Measurements from ENCODE around the gene HBM. TPM values are rescaled to one million over a fixed set of nuclear protein-coding genes. Genes with fewer than 3 reads are reported as not detected.

The HBM gene, protein sequence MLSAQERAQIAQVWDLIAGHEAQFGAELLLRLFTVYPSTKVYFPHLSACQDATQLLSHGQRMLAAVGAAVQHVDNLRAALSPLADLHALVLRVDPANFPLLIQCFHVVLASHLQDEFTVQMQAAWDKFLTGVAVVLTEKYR
- polyA plus RNA-seq (2013, experiment 1 of 2), result not detected
- not detected for polyA plus RNA-seq (2013, experiment 2 of 2)

DNA sequence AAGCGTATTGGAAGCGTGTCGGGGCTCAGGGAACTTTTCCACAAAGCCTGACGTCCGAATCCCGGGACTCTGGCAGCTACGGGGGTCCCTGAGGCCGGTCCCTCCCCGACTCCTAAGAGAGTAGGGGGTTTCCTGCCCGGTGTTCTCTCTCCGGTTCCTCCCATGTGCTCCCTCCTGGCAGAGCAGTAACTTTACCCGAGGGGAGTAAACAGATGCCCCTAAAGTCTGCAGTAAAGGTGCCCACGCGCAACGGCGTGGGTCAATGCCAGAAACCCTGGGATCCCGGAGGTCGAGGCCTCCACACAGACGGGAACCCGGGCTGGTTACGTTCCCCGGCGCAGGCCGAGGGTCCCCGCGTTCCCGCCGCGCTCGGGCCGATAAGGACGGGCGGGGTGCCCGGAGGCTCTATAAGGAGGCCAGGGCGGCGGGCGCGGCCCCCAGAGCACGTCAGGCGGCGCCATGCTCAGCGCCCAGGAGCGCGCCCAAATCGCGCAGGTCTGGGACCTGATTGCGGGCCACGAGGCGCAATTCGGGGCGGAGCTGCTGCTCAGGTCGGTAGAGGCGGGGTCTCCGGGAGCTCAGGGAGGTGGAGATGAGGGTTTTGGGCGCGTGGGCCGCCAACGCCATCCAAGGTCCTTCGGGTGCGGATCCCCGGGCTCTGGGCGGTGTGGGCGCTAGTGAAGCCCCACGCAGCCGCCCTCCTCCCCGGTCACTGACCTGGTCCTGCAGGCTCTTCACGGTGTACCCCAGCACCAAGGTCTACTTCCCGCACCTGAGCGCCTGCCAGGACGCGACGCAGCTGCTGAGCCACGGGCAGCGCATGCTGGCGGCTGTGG lies at the start of gene HBM:
Gene HBM (plus strand): TSS at position 440 of the 836 bp plus-strand sequence. CDS start 20 bp downstream, at position 460.
- no peak within 1 kb of the TSS for H2BK120ac ChIP-seq (ENCODE audit: low read depth, low read length)
- no peak within 1 kb of the TSS for H2BK12ac ChIP-seq (ENCODE audit: low read length in 2 of 2)
- H3K79me1 ChIP-seq (replicated peaks; ENCODE audit: low read length, poor library complexity, severe bottlenecking), result no peaks in the 10 kb centered on the region
- no peak within 1 kb of the TSS for H3K4ac ChIP-seq (ENCODE audit: low read depth in 1 of 2, low read length in 2 of 2)
- H4K91ac ChIP-seq (ENCODE audit: low read length), result no peak within 1 kb of the TSS
- no peak within 1 kb of the TSS for H3K23ac ChIP-seq (ENCODE audit: low read length in 2 of 2)
- H3K4me3 ChIP-seq (ENCODE audit: insufficient read depth in 1 of 2, low read depth in 1 of 2, low read length in 2 of 2), result no peak within 1 kb of the TSS
- DNase-seq, result no peak
- no peak within 1 kb of the TSS for H2AFZ ChIP-seq (ENCODE audit: low read depth, low read length)
- H3K9ac ChIP-seq (ENCODE audit: low read length), result no peak within 1 kb of the TSS
- H3K36me3 ChIP-seq (ENCODE audit: control insufficient read depth in 1 of 2, insufficient read depth in 2 of 2, low read depth in 1 of 2, low read length in 2 of 2), result no peaks in the 10 kb centered on the region
- H2BK15ac ChIP-seq (ENCODE audit: low read depth, poor library complexity, severe bottlenecking), result peak within 1 kb of the TSS; percentile 40
- H3K9me3 ChIP-seq (ENCODE audit: control insufficient read depth, low read length), result no peaks in the 10 kb centered on the region
- no peak within 1 kb of the TSS for H2BK5ac ChIP-seq (ENCODE audit: low read depth, low read length, poor library complexity, severe bottlenecking)
- no peak within 1 kb of the TSS for H3K18ac ChIP-seq (ENCODE audit: low read depth in 1 of 2, low read length in 2 of 2)
- no peak within 1 kb of the TSS for H2AK5ac ChIP-seq (ENCODE audit: low read length, severe bottlenecking)
- 6% methylated on average over 74 of the region's 75 CpGs for WGBS
- H3K27me3 ChIP-seq (ENCODE audit: control insufficient read depth in 1 of 2, insufficient read depth in 1 of 2, low read length in 2 of 2), result peaks cover 63% of the 10 kb centered on the region in 2 experiments
- H3K4me2 ChIP-seq (ENCODE audit: low read length, poor library complexity, severe bottlenecking), result peak within 1 kb of the TSS; percentile 18
- no peak within 1 kb of the TSS for H3K14ac ChIP-seq (ENCODE audit: low read length in 2 of 2)
- peaks cover 17% of the 10 kb centered on the region for H3K4me1 ChIP-seq (ENCODE audit: control insufficient read depth, insufficient read depth, low read depth, low read length)
- H4K8ac ChIP-seq (ENCODE audit: low read length), result no peak within 1 kb of the TSS
- no peak within 1 kb of the TSS for H3K27ac ChIP-seq (ENCODE audit: low read length, poor library complexity, severe bottlenecking)

DNA sequence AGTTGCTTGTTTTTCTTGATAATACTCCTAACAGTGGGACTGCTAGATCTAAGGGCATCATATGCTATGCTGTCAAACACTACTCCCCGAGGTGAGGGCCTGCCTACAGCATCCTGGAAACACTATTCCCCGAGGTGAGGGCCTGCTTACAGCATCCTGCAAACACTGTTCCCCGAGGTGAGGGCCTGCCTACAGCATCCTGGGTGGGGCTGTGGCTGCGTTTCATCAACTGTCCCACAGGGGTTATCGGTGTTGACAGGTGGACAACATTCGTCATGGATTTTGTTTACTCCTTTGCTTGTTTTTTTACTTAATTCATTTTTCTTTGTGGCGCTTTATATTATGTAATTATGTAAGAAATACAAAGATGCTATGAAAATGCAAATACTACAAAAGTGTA lies 49.8 kb upstream of the HBM start:
- no peak overlapping the region for H2BK12ac ChIP-seq (ENCODE audit: low read length in 2 of 2)
- H3K18ac ChIP-seq (ENCODE audit: low read depth in 1 of 2, low read length in 2 of 2), result no peak overlapping the region
- no peak overlapping the region for H4K8ac ChIP-seq (ENCODE audit: low read length)
- DNase-seq, result no peak
- H2BK15ac ChIP-seq (ENCODE audit: low read depth, poor library complexity, severe bottlenecking), result no peak overlapping the region
- H3K4ac ChIP-seq (ENCODE audit: low read depth in 1 of 2, low read length in 2 of 2), result no peak overlapping the region
- no peak overlapping the region for H3K14ac ChIP-seq (ENCODE audit: low read length in 2 of 2)
- no peak overlapping the region for H3K4me3 ChIP-seq (ENCODE audit: insufficient read depth in 1 of 2, low read depth in 1 of 2, low read length in 2 of 2)
- no peak overlapping the region for H3K4me2 ChIP-seq (ENCODE audit: low read length, poor library complexity, severe bottlenecking)
- no peak overlapping the region for H3K23ac ChIP-seq (ENCODE audit: low read length in 2 of 2)
- H3K36me3 ChIP-seq (ENCODE audit: control insufficient read depth in 1 of 2, insufficient read depth in 2 of 2, low read depth in 1 of 2, low read length in 2 of 2), result peaks cover 48 to 68% of the 10 kb centered on the region in 2 experiments
- no peak overlapping the region for H2BK120ac ChIP-seq (ENCODE audit: low read depth, low read length)
- WGBS, result 66% methylated on average over 4 of the region's 7 CpGs
- H2AK5ac ChIP-seq (ENCODE audit: low read length, severe bottlenecking), result no peak overlapping the region
- no peak overlapping the region for H2BK5ac ChIP-seq (ENCODE audit: low read depth, low read length, poor library complexity, severe bottlenecking)
- H3K27me3 ChIP-seq (ENCODE audit: control insufficient read depth in 1 of 2, insufficient read depth in 1 of 2, low read length in 2 of 2), result no peaks in the 10 kb centered on the region
- no peak overlapping the region for H3K9ac ChIP-seq (ENCODE audit: low read length)
- H3K79me1 ChIP-seq (replicated peaks; ENCODE audit: low read length, poor library complexity, severe bottlenecking), result peaks cover 31% of the 10 kb centered on the region
- H4K91ac ChIP-seq (ENCODE audit: low read length), result no peak overlapping the region
- H3K4me1 ChIP-seq (ENCODE audit: control insufficient read depth, insufficient read depth, low read depth, low read length), result peaks cover 22% of the 10 kb centered on the region
- no peak overlapping the region for H2AFZ ChIP-seq (ENCODE audit: low read depth, low read length)
- no peaks in the 10 kb centered on the region for H3K9me3 ChIP-seq (ENCODE audit: control insufficient read depth, low read length)
- H3K27ac ChIP-seq (ENCODE audit: low read length, poor library complexity, severe bottlenecking), result no peak overlapping the region

DNA sequence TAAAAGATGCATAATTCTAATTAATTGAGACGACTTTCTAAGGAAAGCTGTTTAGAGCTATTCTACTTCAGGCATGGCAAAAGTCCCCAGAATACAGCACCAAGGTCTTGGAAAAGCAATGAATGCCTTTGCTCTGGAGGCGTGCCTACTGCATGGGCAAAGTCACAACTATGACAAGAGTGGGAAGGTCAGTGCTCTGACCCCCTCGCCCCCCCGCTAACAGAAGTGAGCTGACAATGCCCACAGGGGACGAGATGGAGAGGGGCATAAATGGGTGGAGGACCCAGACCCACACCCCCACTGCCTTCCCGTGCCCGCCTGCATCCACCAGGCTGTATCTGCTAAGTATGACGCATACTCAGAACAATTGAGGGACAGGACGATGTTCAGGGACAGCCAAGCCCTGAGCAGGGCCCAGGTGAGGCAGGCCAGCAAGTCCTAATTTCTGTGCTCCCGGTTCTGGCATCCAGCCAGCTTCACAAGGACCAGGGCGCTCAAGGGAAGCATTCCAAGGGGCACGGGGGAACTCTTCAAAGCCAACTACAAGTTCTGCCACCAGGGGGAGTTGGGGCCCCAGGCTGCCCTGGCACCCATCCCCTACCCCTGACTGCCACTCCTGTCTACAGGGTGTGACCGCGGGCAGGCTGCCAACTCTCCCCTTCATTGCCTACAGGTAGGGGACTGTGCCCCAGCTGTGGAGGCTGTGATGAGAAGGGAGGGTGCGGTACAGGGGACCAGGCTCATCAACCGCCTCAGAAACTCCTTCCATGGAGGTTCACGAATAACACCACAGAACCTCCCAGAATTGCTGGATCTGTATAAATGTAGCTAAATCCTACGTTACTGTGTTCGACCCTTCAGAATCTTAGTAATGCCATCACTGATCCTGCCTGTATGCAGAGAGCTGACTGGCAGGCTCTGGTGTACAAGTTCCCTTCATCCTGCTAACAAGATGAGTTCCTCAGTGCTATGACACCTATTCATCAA lies 48.1 kb upstream of the HBM start:
- peak overlapping the region in 1 of 2 experiments; percentile 89 for H3K14ac ChIP-seq (ENCODE audit: low read length in 2 of 2)
- H3K4me2 ChIP-seq (ENCODE audit: low read length, poor library complexity, severe bottlenecking), result no peak overlapping the region
- no peak overlapping the region for H3K27ac ChIP-seq (ENCODE audit: low read length, poor library complexity, severe bottlenecking)
- no peaks in the 10 kb centered on the region for H3K9me3 ChIP-seq (ENCODE audit: control insufficient read depth, low read length)
- peaks cover 37 to 60% of the 10 kb centered on the region in 2 experiments for H3K36me3 ChIP-seq (ENCODE audit: control insufficient read depth in 1 of 2, insufficient read depth in 2 of 2, low read depth in 1 of 2, low read length in 2 of 2)
- no peak overlapping the region for H2BK120ac ChIP-seq (ENCODE audit: low read depth, low read length)
- no peak overlapping the region for H2BK15ac ChIP-seq (ENCODE audit: low read depth, poor library complexity, severe bottlenecking)
- H3K4me3 ChIP-seq (ENCODE audit: insufficient read depth in 1 of 2, low read depth in 1 of 2, low read length in 2 of 2), result no peak overlapping the region
- H3K27me3 ChIP-seq (ENCODE audit: control insufficient read depth in 1 of 2, insufficient read depth in 1 of 2, low read length in 2 of 2), result no peaks in the 10 kb centered on the region
- no peak overlapping the region for H2AFZ ChIP-seq (ENCODE audit: low read depth, low read length)
- H2BK5ac ChIP-seq (ENCODE audit: low read depth, low read length, poor library complexity, severe bottlenecking), result no peak overlapping the region
- peak; percentile 60 for DNase-seq
- peaks cover 31% of the 10 kb centered on the region for H3K79me1 ChIP-seq (replicated peaks; ENCODE audit: low read length, poor library complexity, severe bottlenecking)
- peaks cover 19% of the 10 kb centered on the region for H3K4me1 ChIP-seq (ENCODE audit: control insufficient read depth, insufficient read depth, low read depth, low read length)
- no peak overlapping the region for H2AK5ac ChIP-seq (ENCODE audit: low read length, severe bottlenecking)
- no peak overlapping the region for H3K9ac ChIP-seq (ENCODE audit: low read length)
- H4K91ac ChIP-seq (ENCODE audit: low read length), result no peak overlapping the region
- peak overlapping the region; percentile 22 for H4K8ac ChIP-seq (ENCODE audit: low read length)
- H3K23ac ChIP-seq (ENCODE audit: low read length in 2 of 2), result no peak overlapping the region
- peak overlapping the region in 1 of 2 experiments; percentile 23 for H2BK12ac ChIP-seq (ENCODE audit: low read length in 2 of 2)
- no peak overlapping the region for H3K4ac ChIP-seq (ENCODE audit: low read depth in 1 of 2, low read length in 2 of 2)
- no peak overlapping the region for H3K18ac ChIP-seq (ENCODE audit: low read depth in 1 of 2, low read length in 2 of 2)
- WGBS, result 81% methylated on average over 17 of the region's 19 CpGs
